ENCODE data around the gene FGB. TPM values are rescaled to one million over a fixed set of nuclear protein-coding genes. Genes with fewer than 3 reads are reported as not detected.

Gene FGB
- total RNA-seq, 2 donors from 2014 or later: 0.21 to 0.32 TPM

DNA sequence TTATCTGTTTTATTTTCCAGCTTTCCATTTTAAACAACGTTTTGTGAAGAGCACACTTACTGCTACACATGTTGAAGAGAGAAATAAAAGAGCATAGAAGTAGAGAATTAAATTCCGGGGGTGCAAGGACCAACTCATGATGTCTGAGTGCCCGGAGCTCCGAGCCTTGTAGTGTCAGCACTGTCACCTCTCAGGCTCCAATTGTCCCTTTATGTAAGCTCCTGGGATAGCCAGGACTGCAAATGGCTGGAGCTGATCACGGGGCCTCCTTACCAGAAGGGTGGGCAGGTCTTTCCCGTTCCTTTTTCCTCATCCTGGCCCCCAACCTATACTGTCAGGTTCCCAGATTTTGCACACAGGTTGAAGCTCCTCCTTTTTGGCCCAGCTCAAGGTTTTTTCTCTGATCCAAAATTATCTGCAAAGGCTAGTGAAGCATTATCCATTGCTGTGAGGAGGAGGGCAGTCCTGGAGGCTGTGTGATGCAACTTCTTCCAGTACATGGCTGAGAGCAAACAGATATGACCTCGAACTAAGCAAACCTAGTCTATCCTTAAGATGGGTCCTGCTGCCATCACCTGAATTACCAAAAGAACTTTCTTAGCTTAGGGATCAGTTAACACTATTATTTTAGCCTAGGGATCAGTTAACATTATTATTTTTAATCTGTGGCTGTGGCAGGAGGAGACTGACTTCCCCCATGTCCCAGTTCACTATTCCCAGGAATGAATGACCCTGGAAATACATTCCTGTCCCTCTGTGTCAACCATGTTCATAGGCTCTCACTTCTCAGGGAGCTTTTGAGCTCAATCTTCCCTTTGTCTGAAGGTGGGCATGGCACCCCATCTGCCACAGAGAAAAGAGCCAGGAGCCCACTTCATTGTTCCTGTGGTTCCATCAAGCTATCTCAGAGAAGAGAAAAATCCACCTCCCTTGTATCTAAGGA is 49.9 kb downstream of the FGB start, which contains the start of gene FGG:
Gene FGG, minus strand, starts transcription at position 185 of the 943 bp plus-strand sequence. Its CDS starts 47 bp downstream, at position 138.
- no peak for ATAC-seq
- intact Hi-C loops (cut with DNase I): loop anchor here in 1 of 2 donors (10.0 kb wide), 1 partner anchor 58 kb away; the partner anchor contains the start of gene PLRG1

DNA sequence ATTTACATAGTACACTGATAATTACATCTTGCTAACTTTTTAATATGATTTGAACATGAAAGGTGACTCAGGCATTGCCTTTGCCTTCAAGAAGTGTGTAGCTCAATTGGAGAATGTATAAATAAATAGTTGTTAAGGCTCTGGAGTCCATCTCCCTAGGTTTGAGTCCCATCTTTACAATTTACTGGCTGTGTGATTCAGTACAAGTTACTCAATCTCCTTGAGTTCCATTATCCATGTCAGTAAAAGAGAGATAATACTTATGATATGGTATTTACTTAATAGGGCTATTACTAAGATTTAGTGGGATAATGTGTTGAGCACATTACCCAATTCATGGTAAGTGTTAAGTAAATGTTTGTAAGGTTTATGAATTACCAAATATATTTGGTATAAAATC is 51.5 kb downstream of the FGB start:
- DNase-seq (no peak), ATAC-seq (no peak)
- intact Hi-C loops (cut with DNase I): loop anchor here in 1 of 2 donors (10.0 kb wide), 1 partner anchor 60 kb away; the partner anchor contains the start of gene PLRG1

More for the DNA sequence above, 49.9 kb downstream of the FGB start, which contains the start of gene FGG:
- no peak for DNase-seq

DNA sequence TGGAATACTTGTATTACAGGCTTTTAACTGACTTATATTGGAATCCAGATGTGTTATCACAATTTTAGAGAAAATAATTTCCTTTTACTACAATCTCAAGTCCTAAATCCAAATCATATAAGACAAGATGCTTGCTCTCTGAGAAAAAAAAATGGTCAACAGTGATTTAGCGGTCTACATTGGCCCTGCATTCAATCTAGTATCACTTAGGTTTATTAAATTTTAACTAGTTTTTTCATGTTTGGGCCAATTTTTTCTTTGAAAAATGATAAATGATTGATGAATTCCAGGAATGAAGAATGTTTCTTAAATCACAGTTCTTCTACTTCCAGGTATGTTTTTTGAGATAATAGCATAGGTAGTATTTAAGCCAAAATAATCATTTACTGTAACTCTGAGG is 52.4 kb downstream of the FGB start:
- DNase-seq (no peak), ATAC-seq (no peak)
- intact Hi-C loops (cut with DNase I): loop anchor here in 1 of 2 donors (10.0 kb wide), 1 partner anchor 60 kb away; the partner anchor contains the start of gene PLRG1

DNA sequence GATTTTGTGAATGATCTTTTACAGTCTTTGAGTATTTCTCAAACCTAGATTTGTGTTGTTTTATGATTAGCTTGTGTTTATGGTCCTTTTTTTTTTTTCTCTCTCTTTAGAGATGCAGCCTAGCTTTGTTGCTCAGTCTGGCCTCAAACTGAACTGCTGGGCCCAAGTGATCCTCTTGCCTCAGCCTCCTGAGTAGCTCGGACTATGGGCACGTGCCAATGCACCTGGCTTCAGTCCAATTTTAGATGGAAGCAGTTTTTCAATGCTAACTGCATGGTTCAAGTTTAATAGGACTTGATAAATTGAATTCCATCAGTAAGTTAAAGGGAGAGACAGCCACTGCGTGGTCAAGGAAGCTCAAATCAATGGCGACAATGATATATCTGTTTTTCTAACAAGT is 53.5 kb downstream of the FGB start:
- intact Hi-C loops (cut with DNase I): loop anchor here in 1 of 2 donors (10.0 kb wide), 1 partner anchor 61 kb away; the partner anchor contains the start of gene PLRG1
- DNase-seq: no peak
- ATAC-seq: no peak

DNA sequence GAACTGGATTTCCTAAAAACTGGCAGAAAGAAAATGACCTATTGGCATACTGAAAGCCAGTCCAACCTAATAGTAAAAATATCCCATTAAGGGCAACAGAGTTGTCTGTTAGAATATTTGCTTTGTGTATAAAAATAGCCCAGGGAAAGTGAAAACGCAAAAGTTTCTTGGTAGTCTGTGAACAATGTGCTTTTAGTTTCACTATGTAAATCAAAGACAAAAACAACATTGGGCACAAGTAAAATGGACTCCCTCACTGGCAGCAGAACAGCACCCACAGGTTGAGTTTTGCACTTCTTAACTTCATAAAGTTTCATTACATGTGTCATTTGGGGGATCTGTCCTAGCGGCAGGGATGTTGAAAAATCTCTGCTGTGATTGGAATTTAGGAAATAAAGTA is 53.9 kb downstream of the FGB start:
- intact Hi-C loops (cut with DNase I): loop anchor here in 1 of 2 donors (10.0 kb wide), 1 partner anchor 62 kb away; the partner anchor contains the start of gene PLRG1
- ATAC-seq (no peak), DNase-seq (no peak)

DNA sequence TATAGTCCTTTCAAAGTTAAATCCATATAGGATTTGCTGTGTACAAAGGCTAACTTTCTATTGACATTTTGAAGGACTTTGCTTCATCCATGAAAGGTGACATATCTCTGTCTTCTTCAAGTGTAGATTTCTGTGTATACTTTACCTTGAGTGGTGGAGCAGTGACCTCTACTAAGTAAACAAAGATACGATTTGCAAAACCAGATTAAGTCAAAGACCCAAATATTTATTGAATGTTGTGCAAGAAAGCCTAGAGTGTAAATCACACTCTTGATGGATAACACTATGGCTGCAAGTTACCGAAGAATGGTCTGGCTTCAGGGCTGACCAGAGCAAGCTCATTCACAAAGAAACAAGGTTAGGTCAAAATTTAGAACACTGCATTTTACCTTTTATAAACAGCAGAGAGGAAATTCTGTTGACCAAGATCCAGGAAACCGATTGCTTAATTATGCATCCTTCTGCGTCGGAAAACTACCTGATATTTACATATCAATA is 55.1 kb downstream of the FGB start:
- intact Hi-C loops (cut with DNase I): loop anchor here (1.0 to 10.0 kb wide), 2 partner anchors 63 to 66 kb away; partner anchors contain the start of gene PLRG1 (in 1 of the 2)
- DNase-seq (no peak), ATAC-seq (no peak)

DNA sequence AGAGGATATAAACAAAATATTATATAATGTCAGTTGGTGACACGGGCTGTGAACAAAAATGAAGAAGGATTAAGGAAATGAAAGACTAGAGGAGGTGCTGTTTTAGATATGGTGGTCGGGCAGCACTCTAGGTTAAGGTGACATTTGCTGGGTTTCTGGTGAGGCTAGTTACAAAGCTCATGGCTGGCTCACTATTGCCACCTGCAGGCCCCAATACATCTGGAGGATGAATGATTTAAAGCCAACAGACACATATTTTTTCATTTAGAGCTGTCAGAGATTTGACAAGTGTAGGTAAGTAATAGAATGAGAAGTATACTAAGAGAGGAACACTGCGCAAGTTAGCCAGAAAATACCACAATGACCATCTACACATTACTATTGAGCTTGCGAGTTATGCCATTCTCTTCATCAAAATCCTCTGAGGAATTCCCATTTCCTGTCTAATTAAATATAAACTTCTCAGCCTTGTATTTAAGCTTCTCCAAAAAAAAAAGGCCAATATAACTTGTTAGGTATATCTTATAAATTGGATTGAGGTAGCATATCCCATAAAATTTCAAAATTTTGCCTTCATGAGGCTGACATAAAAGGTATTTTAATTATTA is 56.0 kb downstream of the FGB start:
- ATAC-seq (peak in 1 of 2 donors; percentile 34), DNase-seq (peak; percentile 53)
- intact Hi-C loops (cut with DNase I): loop anchor here (1.0 to 10.0 kb wide), 2 partner anchors 64 to 67 kb away; partner anchors contain the start of gene PLRG1 (in 1 of the 2)

DNA sequence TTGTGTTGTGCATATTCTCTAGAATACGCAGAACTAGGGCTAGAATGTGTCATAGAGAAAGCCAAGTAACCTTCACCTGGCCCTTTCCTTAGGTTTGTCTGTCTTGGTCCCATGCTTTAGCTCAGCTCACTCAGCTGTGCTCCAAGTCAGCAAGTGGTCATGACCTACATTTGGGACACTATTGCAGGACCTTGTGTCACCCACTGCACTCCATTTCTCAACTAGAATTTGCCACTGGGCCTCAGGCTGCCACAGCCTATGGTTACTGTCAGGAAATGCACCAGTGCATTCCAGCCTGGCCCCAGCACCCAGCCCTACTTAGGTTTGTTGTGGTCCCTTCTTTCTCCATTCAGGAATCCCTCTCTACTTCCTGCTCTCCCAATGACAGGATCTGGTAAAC is 57.3 kb downstream of the FGB start:
- intact Hi-C loops (cut with DNase I): no loop called here
- ATAC-seq: no peak
- DNase-seq: no peak

Other genes starting within 250 kb of the FGB start
- under 1 TPM in 1 of 2 donors, not detected in 1; 0.03 TPM for gene DCHS2, start 71.2 kb upstream of the FGB start, total RNA-seq
- gene PLRG1, start 12.6 kb upstream of the FGB start, total RNA-seq: 10 to 100 TPM; 43.2 to 51.0 TPM
- under 1 TPM; 0.47 TPM for gene FGA, start 27.7 kb downstream of the FGB start, total RNA-seq
- gene FGG, start 49.6 kb downstream of the FGB start, total RNA-seq: under 1 TPM; 0.24 to 0.42 TPM
- gene LRAT, start 181.0 kb downstream of the FGB start, total RNA-seq: under 1 TPM; 0.29 to 0.32 TPM
- under 1 TPM in 1 of 2 donors, not detected in 1; 0.06 TPM for gene RBM46, start 218.3 kb downstream of the FGB start, total RNA-seq

All from left cardiac atrium (tissue), 4 donors.